Panc1 (cell line): ENCODE measurements around the gene FDPS.

ENCODE experiments used
- CTCF ChIP-seq: fragments of 450-650 bp; IDR thresholded peaks from 2 replicates; pipeline ENCODE4 v1.5.1; 2017; ENCODE audit warnings: mild to moderate bottlenecking
- POLR2AphosphoS5 ChIP-seq: IDR thresholded peaks from 2 replicates; pipeline ENCODE4 v1.6.1; 2012; ENCODE audit warnings: mild to moderate bottlenecking, low read depth, low read length, moderate library complexity
- SIN3A ChIP-seq: IDR thresholded peaks from 2 replicates; pipeline ENCODE4 v1.6.1; 2012; ENCODE audit warnings: low read depth, mild to moderate bottlenecking, low read length, moderate library complexity, borderline replicate concordance; ENCODE audit not compliant: insufficient read depth
- TCF7L2 ChIP-seq: IDR thresholded peaks from 2 replicates; pipeline ENCODE4 v1.6.1; 2011; ENCODE audit warnings: mild to moderate bottlenecking, low read depth, low read length, inconsistent platforms
- TF ChIP-seq, protein P1 (sequence below), 2 experiments: IDR thresholded peaks; 2 replicates each; pipeline ENCODE4 v1.6.1; 2011 to 2012; ENCODE audit warnings: low read depth in 2 of 2, control low read depth in 1 of 2, low read length in 1 of 2, mild to moderate bottlenecking in 1 of 2, moderate library complexity in 1 of 2; ENCODE audit not compliant: insufficient read depth in 1 of 2

- TF ChIP-seq CTCF (no peak), POLR2AphosphoS5 (no peak), SIN3A (no peak), TCF7L2 (no peak)
- TF ChIP-seq, protein P1, sequence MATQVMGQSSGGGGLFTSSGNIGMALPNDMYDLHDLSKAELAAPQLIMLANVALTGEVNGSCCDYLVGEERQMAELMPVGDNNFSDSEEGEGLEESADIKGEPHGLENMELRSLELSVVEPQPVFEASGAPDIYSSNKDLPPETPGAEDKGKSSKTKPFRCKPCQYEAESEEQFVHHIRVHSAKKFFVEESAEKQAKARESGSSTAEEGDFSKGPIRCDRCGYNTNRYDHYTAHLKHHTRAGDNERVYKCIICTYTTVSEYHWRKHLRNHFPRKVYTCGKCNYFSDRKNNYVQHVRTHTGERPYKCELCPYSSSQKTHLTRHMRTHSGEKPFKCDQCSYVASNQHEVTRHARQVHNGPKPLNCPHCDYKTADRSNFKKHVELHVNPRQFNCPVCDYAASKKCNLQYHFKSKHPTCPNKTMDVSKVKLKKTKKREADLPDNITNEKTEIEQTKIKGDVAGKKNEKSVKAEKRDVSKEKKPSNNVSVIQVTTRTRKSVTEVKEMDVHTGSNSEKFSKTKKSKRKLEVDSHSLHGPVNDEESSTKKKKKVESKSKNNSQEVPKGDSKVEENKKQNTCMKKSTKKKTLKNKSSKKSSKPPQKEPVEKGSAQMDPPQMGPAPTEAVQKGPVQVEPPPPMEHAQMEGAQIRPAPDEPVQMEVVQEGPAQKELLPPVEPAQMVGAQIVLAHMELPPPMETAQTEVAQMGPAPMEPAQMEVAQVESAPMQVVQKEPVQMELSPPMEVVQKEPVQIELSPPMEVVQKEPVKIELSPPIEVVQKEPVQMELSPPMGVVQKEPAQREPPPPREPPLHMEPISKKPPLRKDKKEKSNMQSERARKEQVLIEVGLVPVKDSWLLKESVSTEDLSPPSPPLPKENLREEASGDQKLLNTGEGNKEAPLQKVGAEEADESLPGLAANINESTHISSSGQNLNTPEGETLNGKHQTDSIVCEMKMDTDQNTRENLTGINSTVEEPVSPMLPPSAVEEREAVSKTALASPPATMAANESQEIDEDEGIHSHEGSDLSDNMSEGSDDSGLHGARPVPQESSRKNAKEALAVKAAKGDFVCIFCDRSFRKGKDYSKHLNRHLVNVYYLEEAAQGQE (IDR thresholded peaks at IDR 0.05; ENCODE audit: insufficient read depth in 1 of 2, low read depth in 2 of 2, low read length in 1 of 2), result no peak
Observed at GRCh38 chr1:155319536-155319935, 10.9 kb downstream of the FDPS start.
